ENCODE data around the gene CELSR3.
A peak's percentile ranks its signal among the peaks of the same experiment; 100 is the strongest.

Gene CELSR3

DNA sequence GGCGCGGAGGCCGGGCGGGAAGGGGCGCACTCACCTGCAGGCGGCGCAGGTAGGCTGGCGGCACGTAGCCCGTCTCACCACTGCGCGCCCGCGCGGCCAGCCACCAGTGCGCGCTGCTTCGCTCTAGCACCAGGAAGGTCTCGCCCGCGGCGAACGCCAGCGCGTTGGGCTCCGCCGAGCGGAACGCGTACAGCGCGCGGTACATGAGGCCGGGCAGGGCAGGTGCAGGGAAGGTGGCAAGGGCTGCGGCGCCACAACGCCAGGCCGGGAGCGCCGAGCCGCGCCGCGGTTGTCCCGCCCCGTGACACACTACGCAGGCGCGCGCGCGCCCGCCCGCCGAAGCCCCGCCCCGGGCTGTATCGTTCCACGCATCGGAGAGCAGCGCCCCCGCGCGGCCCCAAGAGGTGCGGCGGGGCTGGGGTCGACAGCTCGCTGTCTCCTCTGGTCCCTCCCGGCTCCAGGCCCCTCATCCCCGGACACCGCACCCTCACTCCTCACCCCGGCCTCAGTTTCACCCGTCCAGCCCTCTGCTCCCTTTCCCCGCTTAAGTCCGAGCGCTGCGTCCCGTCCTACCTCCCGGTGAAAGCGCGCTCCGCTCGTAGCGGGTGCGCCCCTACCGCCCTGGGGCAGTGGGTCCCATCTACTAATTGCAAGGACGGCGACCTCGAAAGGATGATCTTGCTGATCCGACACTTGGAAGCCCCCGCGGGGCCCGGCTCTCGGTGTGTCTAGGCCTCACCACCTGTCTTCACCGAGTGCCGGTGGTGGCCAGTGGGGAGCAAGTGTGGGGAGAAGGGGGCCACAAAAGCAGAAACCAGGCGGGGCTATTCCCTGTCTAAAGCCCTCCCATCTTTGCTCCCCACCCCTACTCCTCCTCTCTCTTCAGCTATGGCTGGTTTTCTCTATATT lies 23.2 kb upstream of the CELSR3 start, which contains the start of gene NCKIPSD:
Gene NCKIPSD (minus strand): TSS at position 313 of the 909 bp plus-strand sequence. CDS start 108 bp downstream, at position 205.
- DNase-seq = peak; percentile 56

DNA sequence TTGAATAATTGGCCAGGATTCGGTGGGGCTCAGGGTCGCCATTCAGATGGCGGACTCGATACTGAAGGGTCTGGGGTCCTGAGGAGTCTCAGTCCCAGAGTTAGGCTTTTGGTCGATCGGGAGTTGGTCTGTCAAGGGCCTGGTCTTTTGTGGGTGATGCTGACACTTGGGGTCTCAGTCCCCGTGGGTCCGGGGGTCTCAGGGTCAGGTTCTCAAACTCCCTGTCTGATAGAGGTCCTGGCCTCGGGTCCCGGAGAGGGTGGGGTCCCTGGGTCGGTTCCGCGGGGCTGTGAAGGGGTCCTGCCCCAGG lies 22.6 kb upstream of the CELSR3 start:
- no peak for DNase-seq

DNA sequence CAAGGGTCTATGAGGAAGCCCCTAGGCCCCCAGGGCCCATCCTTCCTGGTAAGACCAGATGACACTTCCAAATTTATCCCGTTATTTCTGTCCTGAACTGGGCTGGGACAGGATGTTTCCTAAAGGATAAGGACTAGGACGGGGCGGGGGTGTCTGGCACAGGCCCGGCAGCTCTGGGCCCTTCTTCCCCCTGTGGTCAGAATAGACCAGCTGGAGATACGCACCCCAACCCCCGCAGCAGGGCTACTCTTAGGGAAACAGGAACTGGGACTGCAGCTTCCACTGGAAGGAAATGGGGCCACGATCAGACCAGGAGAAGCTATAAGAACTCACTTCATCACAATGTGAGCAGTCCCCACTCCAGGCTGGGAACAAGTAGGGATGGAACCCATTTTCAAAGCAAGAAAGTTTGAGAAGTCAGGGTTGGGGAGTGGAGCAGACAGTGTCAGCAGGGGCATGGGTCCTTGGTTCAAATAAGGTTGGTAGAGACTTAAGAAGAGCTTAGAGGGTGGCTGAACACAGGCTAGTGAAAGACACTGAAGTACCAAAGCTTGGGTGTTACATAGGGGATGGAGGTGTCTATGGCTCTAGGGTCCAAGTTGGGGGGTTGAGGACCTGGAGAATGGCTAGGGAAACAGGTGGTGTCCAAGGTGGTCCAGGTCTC lies 21.9 kb upstream of the CELSR3 start:
- no peak for DNase-seq

DNA sequence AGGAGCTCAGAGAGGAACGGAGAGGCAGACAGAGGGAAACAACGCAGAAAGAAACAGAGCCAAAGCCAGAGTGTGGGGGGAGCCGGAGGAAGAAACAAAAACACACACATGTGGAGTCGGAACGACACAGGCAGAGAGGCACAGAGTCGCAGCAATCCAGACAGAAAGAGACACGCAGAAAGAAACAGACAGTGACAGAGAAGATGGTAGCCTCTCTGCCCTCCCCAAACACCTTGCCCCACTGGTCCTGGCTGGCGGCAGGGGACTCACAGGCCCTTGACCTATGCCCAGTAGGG lies 21.3 kb upstream of the CELSR3 start:
- DNase-seq = no peak

DNA sequence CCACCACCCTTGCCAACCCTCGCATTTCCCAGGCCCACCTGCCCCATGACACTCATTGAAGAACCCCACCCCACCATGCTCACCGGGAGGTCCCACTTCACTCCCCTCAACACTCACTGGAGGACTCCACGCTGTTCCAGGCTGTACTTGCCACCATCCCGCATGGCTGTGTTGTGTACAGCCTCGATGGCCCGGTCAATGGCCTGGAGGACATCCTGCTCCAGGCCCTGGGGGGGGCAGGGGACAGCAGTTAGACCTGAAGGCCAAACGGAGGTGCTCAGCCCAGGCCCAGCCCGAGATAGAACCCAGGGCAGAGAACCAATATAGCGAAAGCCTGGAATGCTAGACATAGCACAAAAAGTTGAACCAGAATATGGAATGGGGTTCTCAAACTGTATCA lies 20.1 kb upstream of the CELSR3 start:
- no peak for DNase-seq

DNA sequence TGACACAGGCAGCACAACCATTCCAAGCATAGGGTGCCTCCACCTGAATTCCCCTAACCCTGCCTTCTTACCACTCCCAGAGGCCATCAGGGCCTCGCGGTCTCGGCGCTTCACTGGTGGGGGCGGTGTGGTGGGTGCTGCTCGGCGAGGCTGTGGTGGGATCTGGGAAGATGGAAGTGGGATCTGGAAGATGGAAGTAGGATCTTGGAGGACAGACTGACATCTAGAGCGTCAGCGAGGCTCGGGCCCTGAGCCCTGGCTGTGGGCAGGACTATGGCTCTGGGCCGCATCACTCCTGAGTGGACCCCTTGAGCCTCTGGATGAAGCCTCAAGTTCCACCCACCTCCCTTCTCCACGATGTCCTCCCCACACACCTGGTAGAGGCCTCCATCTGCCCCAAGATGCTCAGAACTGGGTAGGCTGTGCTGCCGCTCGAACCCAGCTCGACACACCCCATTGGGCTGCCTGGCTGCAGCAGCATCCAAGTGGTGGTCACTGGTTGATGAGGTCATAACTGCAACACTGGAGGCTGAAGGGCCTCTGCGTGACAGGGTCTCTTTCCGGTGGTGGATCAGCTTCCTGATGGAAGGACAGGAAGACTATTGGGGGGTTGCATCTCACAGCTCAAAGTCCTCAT lies 19.4 kb upstream of the CELSR3 start:
- no peak for DNase-seq

DNA sequence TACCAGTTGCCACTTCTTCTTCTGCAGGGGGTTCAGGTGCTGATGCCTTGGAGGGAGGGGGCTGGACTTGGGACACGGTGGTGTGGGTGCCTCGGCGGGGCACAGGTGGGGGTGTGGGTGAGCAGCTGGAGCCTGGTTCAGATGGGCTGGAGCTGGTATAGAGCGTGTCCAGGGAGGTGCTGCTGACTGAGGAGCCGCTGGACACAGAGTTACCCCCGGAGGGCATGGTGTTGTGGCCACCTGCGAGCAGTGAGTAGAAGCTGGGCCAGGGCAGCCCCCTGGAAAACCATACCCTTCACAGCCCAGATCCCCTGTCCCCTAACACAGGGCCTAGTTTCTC lies 18.8 kb upstream of the CELSR3 start:
- no peak for DNase-seq

DNA sequence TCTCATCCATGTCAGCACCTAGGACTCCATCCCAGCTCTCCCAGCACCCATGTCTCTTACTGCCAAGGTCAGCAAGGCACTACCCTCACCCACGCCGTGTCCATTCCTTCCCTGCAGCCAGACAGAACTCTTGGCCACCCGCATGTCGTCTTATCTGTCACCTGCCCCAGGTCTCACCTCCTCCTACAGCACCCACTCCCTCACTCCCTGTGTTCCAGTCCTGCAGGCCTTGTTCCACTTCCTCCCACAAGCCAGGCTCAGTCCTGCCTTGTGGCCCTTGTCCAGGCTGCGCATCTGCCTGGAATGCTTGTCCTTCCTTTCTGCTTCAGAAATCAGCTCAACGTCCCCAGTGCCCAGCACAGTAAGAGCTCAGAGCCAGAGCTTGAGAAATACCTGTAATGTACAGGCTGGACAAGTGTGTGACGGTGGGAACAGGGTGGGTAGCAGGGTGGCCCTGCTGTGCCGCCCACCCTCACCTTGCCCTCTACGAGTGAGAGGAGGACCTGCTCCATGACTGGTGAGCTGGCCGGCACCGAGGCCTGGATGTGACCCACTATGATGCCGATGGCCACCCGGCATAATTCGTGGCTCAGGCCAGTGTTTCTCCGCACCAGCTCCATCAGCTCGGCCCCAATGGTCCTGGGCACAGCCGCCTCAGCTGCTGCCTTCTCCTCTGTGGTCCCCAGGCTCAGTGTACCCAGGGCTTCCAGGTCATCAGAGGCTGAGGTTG lies 18.3 kb upstream of the CELSR3 start:
- no peak for DNase-seq

DNA sequence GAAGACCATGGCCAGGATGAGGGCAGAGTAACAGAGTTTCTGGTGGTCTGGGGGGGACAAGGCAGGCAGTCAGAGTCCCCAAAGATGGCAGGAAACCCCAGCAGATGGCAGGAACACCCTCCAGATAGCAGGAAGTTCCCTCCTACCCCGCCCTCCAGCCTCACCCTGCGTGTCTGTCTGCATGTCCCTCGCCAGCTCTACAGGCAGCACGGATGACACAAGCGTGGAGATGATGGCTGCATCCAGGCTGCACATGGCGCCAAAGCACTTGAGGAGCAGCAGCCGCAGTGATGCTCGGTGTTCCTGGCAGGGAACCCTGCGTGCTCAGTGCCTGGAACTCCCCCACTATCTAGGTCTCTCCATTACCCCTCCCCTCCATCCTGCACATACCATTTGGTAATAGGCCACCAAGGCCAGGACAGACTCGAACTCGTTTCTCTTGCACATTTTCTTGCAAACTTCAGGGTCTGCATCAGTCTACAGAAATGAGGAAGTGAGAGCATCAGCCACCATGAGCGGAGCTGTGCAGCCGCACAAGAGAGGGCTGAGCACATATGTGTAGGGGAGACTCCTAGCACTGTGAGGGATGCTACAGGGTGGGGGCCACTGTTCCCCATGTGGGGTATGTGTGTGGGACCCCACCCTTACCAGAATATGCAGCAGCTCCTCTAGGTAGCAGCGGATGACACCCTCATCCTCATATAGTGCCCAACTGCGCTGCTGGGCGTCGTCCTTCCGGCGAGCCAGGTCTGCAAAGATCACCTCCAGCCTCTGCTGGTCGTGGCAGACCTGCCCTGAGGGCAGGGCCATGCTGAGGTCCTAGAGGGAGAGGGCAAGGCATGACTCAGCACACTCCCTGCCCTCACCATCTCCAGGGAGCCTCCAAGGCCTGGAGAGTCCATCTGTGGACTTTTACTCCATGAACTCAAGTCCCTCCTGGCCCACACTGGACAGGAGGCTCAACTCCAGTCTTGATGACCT lies 17.0 kb upstream of the CELSR3 start:
- no peak for DNase-seq

DNA sequence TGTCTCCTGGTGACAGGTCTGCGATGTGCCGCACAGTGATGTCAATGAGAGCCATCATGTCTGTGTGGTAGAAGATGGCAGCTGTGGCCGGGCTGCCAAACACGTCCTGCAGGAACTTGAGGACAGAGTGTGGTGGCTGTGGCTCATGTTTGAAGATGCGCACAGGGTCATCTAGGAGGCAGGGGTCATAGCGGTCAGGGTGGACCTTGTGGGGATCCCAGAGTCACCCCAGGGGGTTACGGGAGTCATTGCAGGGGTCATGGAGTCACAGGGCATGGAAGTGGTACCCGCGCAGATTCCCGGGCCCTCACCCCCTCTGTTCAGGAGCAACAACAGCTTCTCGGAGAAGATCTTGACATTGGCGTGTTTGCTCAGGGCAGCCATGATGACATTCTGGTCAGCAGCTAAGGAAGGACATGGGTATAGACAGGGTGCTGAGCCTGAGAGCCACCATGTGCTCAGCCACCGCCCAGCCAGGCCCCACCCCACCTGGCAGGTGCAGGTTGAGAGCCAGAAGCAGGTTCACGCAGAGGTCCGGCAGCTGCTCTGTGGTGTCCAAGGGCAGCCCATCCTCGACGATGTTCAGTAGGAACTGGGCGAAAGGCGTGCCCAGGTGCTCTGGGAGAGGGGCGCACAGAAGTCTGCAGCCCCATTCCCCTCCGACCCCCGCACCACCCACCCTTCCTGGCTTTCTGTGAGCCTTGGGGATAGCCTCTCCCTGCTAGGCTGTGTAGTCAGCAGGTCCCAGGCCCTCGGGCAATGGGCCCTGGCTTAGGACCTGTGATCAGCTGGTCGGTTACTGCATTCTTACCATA lies 16.1 kb upstream of the CELSR3 start:
- DNase-seq = no peak

DNA sequence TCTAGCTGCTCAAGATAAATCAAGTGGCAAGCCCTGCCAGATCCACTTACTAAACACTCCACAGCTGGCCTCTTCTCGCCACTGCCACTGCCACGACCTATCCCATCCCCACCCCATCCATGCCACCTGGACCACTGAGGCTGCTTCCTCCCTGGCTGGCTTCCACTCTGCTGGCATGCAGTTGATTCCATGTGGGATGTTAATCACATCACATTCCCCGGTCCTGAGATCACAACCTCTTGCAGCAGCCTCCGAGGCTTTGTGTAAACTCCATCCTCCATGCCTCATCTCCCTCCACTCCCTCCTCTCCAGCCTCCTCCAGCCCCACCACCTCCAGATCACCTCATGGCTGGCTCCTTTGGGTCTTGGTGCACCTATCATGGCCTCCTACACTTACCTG lies 15.4 kb upstream of the CELSR3 start:
- no peak for DNase-seq

DNA sequence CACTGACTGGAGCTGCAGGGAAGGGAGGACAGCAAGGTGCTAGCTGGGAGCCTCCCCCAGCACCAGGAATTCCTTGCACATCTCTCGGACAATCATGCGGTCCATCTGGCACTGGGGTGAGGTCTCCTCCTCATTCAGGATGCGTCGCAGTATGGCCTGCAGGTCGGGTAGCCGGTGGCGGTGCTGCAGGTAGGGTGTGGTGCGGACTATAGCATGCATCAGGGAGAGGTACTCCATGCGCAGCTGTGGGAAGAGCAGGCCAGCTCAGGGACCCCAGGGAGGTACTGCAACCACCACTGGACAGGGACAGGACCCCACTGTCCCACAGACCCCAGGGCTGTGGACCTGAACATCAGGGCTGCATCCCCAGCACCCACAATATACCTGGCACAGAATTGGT lies 11.8 kb upstream of the CELSR3 start:
- DNase-seq = no peak

DNA sequence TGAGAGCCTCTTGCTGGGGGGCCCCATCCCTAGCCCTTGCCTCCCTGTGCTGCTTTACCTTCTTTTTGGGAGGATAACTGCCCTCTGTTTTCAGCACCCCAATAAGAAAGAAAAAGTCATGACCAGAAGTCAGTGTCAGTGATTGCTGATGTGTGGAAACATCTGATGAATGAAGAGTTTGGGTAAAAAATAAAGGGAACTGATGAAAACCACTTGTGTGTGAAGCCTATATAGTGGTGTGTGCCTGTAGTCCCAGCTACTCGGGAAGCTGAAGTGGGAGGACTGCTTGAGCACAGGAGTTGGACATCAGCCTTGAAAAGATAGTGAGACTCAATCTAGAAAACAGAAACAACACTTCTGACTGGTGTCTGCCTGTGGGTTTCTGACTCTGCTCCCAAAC lies 9.8 kb upstream of the CELSR3 start:
- no peak for DNase-seq

DNA sequence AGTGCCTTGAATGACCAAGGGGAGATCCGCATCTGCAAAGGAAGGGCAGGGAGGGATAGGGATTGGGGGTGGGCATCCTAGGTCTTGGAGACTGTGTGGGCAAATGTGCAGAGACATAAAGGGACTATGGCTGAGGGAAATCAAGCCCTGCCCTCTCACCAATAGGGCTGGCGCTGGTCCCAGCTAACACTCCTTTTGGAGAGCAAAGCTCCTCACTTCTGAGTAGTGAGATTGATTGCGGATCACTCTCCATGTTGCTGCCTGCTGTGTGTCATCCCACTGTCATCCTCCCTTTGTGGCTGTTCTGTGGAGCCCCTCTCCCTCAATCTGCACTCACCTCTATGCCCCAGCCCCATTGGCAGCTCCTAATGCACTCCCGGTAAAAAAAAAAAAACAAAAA lies 2.2 kb upstream of the CELSR3 start:
- DNase-seq = no peak

DNA sequence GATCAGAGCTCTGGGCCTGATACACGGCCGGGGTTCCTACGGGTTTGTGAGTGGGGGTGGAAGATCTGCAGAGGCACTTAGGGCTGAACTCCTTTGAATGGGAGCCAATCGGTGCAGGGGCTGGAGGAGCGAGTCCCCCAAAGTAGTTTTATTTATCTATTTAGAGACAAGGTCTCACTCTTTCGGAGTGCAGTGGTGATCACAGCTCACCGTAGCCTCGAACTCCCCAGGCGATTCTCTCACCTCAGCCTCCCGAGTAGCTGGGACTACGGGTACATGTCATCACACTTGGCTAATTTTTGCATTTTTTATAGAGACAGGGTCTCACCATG lies 1.6 kb upstream of the CELSR3 start:
- DNase-seq = no peak

DNA sequence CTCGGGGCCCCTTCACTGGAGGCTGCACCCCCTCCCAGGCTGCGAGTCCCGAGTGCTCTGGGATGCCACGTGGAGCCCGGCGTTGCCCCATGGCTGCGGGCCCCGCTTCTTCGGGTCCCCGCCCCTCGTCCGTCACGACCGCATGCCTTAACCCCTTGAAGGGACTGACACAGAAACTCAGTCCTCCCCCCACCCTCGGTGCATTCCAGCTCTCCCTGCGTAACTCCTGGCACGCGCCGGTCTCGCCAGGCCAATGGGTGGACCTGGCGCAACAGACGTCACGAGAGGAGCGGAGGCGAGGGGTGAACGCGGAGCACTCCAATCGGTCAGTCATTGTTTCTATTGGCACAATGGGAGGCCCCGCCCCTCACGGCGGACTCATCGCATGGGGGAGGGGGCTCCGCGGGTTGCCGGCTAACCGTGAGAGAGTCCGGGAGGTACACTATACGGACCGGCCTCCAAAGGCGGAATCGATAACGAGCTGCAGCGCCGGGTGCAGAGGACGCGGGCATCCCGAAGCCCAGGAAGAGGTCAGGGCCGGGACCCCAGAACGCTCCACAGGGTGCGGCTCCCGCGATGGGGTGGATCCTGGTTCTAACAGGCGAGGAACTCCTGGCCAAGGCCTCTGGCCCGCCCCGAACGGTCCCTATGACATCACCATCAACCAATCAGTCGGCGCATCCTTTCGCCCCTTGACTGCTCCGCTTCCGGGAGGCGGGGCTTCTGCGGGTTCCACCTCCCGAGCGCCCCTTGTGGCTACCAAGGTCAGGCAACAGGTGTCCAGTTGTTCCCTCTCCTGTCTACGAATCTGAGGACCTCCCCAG lies 1.0 kb upstream of the CELSR3 start:
- peak; percentile 83 for DNase-seq

DNA sequence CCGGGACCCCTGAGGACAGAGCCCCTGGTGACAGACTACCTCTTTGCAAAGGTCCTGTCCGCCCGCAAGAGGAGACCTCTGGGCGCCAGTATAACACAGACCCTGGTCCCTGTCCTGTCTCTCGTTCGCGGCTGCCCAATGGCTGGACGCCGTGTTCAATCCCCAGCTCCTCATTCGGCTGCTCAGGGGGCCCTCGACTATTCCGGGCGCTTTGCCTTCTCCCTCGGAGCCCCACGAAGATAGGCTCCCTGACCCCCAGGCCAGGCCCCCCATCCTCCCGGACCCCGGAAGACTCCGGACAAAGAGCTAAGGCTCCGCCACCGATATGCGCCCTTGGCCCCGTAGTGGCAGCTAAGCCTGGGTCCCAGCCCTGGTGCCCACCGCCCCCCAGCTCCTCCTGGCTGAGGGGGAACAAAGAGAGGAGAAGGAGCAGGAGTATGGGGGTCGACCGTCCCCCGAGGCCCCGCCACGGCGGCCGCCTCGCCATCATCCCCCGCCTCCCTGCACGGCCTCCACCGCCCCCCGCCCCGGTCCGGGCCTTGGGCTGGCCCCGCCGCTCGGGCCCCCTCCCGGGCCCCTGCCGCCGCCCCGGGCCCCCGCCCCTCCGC lies 437 bp downstream of the CELSR3 start:
- DNase-seq = no peak

DNA sequence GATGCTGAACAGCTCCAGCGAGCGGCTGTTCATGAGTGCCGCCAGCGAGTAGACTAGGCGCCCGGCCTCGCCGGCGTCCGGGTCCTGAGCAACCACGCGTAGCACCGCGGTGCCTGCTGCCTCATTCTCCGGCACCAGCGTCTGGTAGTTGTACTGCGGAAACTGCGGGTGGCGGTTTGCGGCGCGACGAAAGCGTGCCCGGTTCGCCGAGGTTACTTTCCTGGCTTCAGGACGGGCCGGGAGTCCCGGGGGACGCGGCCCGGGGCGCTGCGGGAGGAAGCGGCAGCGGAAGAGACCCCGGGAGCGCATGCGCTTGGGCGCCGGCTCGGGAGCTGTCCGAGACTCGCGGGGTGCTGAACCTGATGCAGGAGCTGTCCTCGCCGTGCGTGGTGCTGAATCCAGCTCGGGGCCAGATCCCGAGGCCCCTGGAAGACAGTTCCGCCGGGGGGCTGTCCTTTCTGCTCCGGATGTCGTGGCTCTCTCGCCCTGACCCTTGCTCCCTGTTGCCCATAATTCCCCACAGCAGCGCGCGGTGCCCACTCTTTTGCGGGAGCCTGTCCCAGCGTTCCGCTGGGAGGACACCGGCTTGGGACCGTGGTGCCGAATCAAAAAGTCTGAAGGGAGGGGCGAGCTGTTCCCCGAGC lies 1.1 kb downstream of the CELSR3 start:
- DNase-seq = no peak

DNA sequence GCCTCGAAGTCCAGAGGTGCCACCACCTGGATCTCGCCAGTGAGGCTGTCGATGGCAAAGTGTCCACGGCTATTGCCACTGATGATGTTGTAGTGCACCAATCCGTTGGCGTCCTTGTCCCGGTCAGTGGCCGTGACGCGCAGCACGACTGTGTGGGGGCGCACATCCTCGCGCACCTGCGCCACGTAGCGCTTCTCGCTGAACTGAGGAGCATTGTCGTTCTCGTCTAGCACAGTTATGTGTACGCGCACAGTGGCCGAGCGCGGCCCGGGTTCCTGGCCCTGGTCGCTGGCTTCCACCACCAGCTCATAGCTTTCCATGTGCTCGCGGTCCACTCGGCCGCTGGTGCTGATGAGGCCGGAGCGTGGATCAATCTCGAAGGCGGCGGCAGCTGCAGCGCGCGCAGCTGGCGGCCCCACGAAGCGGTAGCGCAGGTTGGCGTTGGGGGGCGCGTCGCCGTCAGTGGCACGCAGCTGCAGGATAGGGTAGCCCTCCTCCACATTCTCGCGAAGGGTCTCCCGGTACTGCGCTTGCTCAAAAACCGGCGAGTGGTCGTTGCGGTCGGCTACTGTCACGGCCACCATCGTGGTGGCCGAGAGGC lies 1.8 kb downstream of the CELSR3 start:
- DNase-seq = no peak

Measured in NCI-H2171 (cell line).